H9 (cell line): ENCODE measurements around the gene SUN2. TPM values are rescaled to one million over a fixed set of nuclear protein-coding genes. Genes with fewer than 3 reads are reported as not detected.

Experiments
- DNase-seq: peaks from one replicate; pipeline ENCODE4 v3.0.0-alpha.2; 2017
- H2AFZ ChIP-seq: one replicate; pipeline ENCODE4 v1.6.1; 2013; ENCODE audit warnings: mild to moderate bottlenecking, low read length, control low read depth, moderate library complexity
- H2AK5ac ChIP-seq: 2 replicates; pipeline ENCODE4 v1.6.1; 2013; ENCODE audit warnings: low read length, control low read depth, mixed read lengths; ENCODE audit not compliant: insufficient read length
- H2BK120ac ChIP-seq: one replicate; pipeline ENCODE4 v1.6.1; 2013; ENCODE audit warnings: low read depth, mild to moderate bottlenecking, low read length, control low read depth, inconsistent platforms; ENCODE audit not compliant: poor library complexity, severe bottlenecking
- H2BK12ac ChIP-seq: 2 replicates; pipeline ENCODE4 v1.6.1; 2013; ENCODE audit warnings: low read length, control low read depth, mixed read lengths, low read depth; ENCODE audit not compliant: insufficient read length
- H2BK15ac ChIP-seq: 2 replicates; pipeline ENCODE4 v1.6.1; 2013; ENCODE audit warnings: low read depth, low read length, control low read depth
- H2BK20ac ChIP-seq: one replicate; pipeline ENCODE4 v1.6.1; 2013; ENCODE audit warnings: low read depth, mild to moderate bottlenecking, low read length, control low read depth, inconsistent platforms; ENCODE audit not compliant: poor library complexity, severe bottlenecking
- H2BK5ac ChIP-seq: 2 replicates; pipeline ENCODE4 v1.6.1; 2013; ENCODE audit warnings: low read length, control low read depth, mixed read lengths; ENCODE audit not compliant: insufficient read length
- H3K14ac ChIP-seq: 2 replicates; pipeline ENCODE4 v1.6.1; 2013; ENCODE audit warnings: low read length, control low read depth; ENCODE audit not compliant: insufficient read depth
- H3K18ac ChIP-seq: 2 replicates; pipeline ENCODE4 v1.6.1; 2013; ENCODE audit warnings: low read depth, mild to moderate bottlenecking, mixed read lengths, low read length, control low read depth; ENCODE audit not compliant: insufficient read length
- H3K23ac ChIP-seq: 2 replicates; pipeline ENCODE4 v1.6.1; 2013; ENCODE audit warnings: low read length, control low read depth, mixed read lengths, low read depth; ENCODE audit not compliant: insufficient read length
- H3K23me2 ChIP-seq: 2 replicates; pipeline ENCODE4 v1.6.1; 2013; ENCODE audit warnings: low read depth, mild to moderate bottlenecking, mixed read lengths, low read length, control low read depth; ENCODE audit not compliant: insufficient read length, poor library complexity, severe bottlenecking
- H3K27ac ChIP-seq: 2 replicates; pipeline ENCODE4 v1.5.1; 2013; ENCODE audit warnings: low read length, control low read depth, mixed read lengths, low read depth; ENCODE audit not compliant: insufficient read length
- H3K27me3 ChIP-seq: 2 replicates; pipeline ENCODE4 v1.6.1; 2013; ENCODE audit warnings: low read length, control low read depth, inconsistent platforms; ENCODE audit not compliant: insufficient read depth
- H3K4ac ChIP-seq: 2 replicates; pipeline ENCODE4 v1.6.1; 2013; ENCODE audit warnings: low read depth, mild to moderate bottlenecking, control low read depth, inconsistent platforms, low read length, moderate library complexity
- H3K4me1 ChIP-seq: 2 replicates; pipeline ENCODE4 v1.6.1; 2013; ENCODE audit warnings: low read length, control low read depth, inconsistent platforms; ENCODE audit not compliant: insufficient read depth
- H3K4me2 ChIP-seq: 2 replicates; pipeline ENCODE4 v1.6.1; 2013; ENCODE audit warnings: low read length, control low read depth, mixed read lengths; ENCODE audit not compliant: insufficient read length, insufficient read depth
- H3K56ac ChIP-seq: 2 replicates; pipeline ENCODE4 v1.6.1; 2013; ENCODE audit warnings: low read depth, mild to moderate bottlenecking, mixed read lengths, low read length, control low read depth; ENCODE audit not compliant: insufficient read length
- H3K79me1 ChIP-seq: 2 replicates; pipeline ENCODE4 v1.6.1; 2013; ENCODE audit warnings: low read depth, mild to moderate bottlenecking, moderate library complexity, low read length, control low read depth, inconsistent platforms; ENCODE audit not compliant: insufficient read depth, poor library complexity, severe bottlenecking
- H3K79me2 ChIP-seq: 2 replicates; pipeline ENCODE4 v1.6.1; 2013; ENCODE audit warnings: low read length, control low read depth, inconsistent platforms; ENCODE audit not compliant: insufficient read depth
- H3K9ac ChIP-seq: 2 replicates; pipeline ENCODE4 v1.6.1; 2013; ENCODE audit warnings: low read length, control low read depth, mixed read lengths; ENCODE audit not compliant: insufficient read length; ENCODE audit errors: extremely low read depth
- H3K9me3 ChIP-seq: one replicate; pipeline ENCODE4 v1.6.1; 2013; ENCODE audit warnings: low read depth, low read length, inconsistent platforms; ENCODE audit not compliant: control insufficient read depth
- H3T11ph ChIP-seq: one replicate; pipeline ENCODE4 v1.6.1; 2013; ENCODE audit warnings: mild to moderate bottlenecking, low read length, control low read depth, inconsistent platforms
- H4K20me1 ChIP-seq: one replicate; pipeline ENCODE4 v1.6.1; 2013; ENCODE audit not compliant: control insufficient read depth, insufficient read length, insufficient read depth
- H4K5ac ChIP-seq: 2 replicates; pipeline ENCODE4 v1.6.1; 2013; ENCODE audit warnings: low read depth, mild to moderate bottlenecking, mixed read lengths, low read length, control low read depth; ENCODE audit not compliant: insufficient read length
- H4K8ac ChIP-seq: replicated peaks from 2 replicates; pipeline ENCODE4 v1.6.1; 2013; ENCODE audit warnings: low read length, control low read depth, mixed read lengths, low read depth; ENCODE audit not compliant: insufficient read length
- H4K91ac ChIP-seq: 2 replicates; pipeline ENCODE4 v1.6.1; 2013; ENCODE audit warnings: low read depth, mild to moderate bottlenecking, moderate library complexity, mixed read lengths, low read length, control low read depth; ENCODE audit not compliant: insufficient read length
- H3K27ac Mint-ChIP-seq, 3 experiments: 2 replicates in 2 of 3; 3 replicates in 1 of 3; pipeline ENCODE4 v1.8.0; 2020 to 2021; ENCODE audit warnings: mixed read lengths in 3 of 3, mild to moderate bottlenecking in 1 of 3, moderate library complexity in 1 of 3
- H3K27me3 Mint-ChIP-seq: 2 replicates; pipeline ENCODE4 v1.8.0; 2021; ENCODE audit warnings: low read depth, mild to moderate bottlenecking, moderate library complexity, mixed read lengths
- H3K36me3 Mint-ChIP-seq, 3 experiments: 2 replicates in 2 of 3; 3 replicates in 1 of 3; pipeline ENCODE4 v1.8.0; 2020 to 2021; ENCODE audit warnings: low read depth in 3 of 3, mixed read lengths in 3 of 3; ENCODE audit not compliant: insufficient read depth in 1 of 3
- H3K4me1 Mint-ChIP-seq, 2 experiments: 2 replicates each; pipeline ENCODE4 v1.8.0; 2020; ENCODE audit warnings: mixed read lengths in 2 of 2
- H3K4me3 Mint-ChIP-seq, 2 experiments: 2 replicates in 1 of 2; 3 replicates in 1 of 2; pipeline ENCODE4 v1.8.0; 2020 to 2021; ENCODE audit warnings: mild to moderate bottlenecking in 2 of 2, mixed read lengths in 2 of 2, moderate library complexity in 1 of 2
- H3K9me3 Mint-ChIP-seq, 2 experiments: 2 replicates in 1 of 2; 3 replicates in 1 of 2; pipeline ENCODE4 v1.8.0; 2020; ENCODE audit warnings: mild to moderate bottlenecking in 2 of 2, mixed read lengths in 2 of 2, moderate library complexity in 1 of 2
- WGBS: extraction: QIAGEN DNeasy Blood & Tissue Kit; methylation state at CpG from one replicate; pipeline ENCODE4 v1.1.7; 2013; ENCODE audit warnings: missing lambda C conversion rate, low lambda C conversion rate, mixed read lengths; ENCODE audit not compliant: insufficient read length; ENCODE audit errors: extremely low coverage; 5-methylcytosine and 5-hydroxymethylcytosine counted together
- total RNA-seq: library from RNA; stranded (reverse); gene quantifications from 2 replicates; pipeline ENCODE4 v1.2.1, GENCODE V29; 2021
- TF ChIP-seq, protein P1 (sequence below): fragments of 200-600 bp; sonication (generic); conservative IDR thresholded peaks from 3 replicates; pipeline ENCODE4 v1.8.0; 2021; ENCODE audit warnings: antibody characterized with exemption, mild to moderate bottlenecking

The SUN2 gene
- total RNA-seq, 1 experiment from 2014 or later: 12.0 TPM

DNA sequence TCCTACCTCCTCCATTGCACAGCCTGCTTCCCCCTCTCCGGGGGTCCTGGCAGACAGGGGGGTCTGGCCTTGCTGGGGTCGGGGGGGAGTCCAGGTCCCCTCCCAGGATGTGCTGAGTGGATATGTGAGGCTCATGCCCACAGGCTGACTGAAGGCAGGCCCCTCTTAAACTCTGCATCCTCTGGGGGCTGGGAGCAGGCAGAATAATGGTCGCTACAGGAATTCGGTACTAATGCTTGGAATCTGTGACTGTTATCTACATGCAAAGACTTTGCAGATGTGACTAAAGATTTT lies 1.6 kb upstream of the SUN2 start:
- H2AK5ac ChIP-seq: no peak overlapping the region
- H4K91ac ChIP-seq: no peak overlapping the region
- H4K20me1 ChIP-seq: no peaks in the 10 kb centered on the region
- H3K36me3 Mint-ChIP-seq: peaks cover 0 to 1% (median 0%) of the 10 kb centered on the region in 3 experiments; a peak in 2 of 7 replicates
- no peak overlapping the region for H2BK20ac ChIP-seq
- no peak overlapping the region for H2BK12ac ChIP-seq
- no peak overlapping the region for H3K56ac ChIP-seq
- no peak overlapping the region for H3K9ac ChIP-seq
- H3K14ac ChIP-seq: no peak overlapping the region
- no peak overlapping the region for H2BK15ac ChIP-seq
- H2BK120ac ChIP-seq: no peak overlapping the region
- H2BK5ac ChIP-seq: no peak overlapping the region
- H3K4ac ChIP-seq: no peak overlapping the region
- no peak overlapping the region for H4K5ac ChIP-seq
- DNase-seq: no peak
- WGBS: no CpG with 5 or more reads among the region's 4 CpGs
- H3K27me3 ChIP-seq: no peaks in the 10 kb centered on the region; the same call in 1 of the 2 replicates
- H3K27ac Mint-ChIP-seq: no peak overlapping the region
- no peak overlapping the region for H4K8ac ChIP-seq
- no peaks in the 10 kb centered on the region for H3K9me3 Mint-ChIP-seq
- H3K9me3 ChIP-seq: no peaks in the 10 kb centered on the region
- H2AFZ ChIP-seq: no peak overlapping the region
- H3K27me3 Mint-ChIP-seq: peaks cover 5% of the 10 kb centered on the region
- no peak overlapping the region for H3K27ac ChIP-seq
- H3K4me3 Mint-ChIP-seq: no peak overlapping the region
- no peak overlapping the region for H3K4me2 ChIP-seq
- peaks cover 27 to 30% of the 10 kb centered on the region in 2 experiments for H3K4me1 Mint-ChIP-seq
- H3K79me1 ChIP-seq: no peaks in the 10 kb centered on the region
- no peaks in the 10 kb centered on the region for H3K79me2 ChIP-seq
- no peak overlapping the region for H3K23ac ChIP-seq
- TF ChIP-seq, protein P1, sequence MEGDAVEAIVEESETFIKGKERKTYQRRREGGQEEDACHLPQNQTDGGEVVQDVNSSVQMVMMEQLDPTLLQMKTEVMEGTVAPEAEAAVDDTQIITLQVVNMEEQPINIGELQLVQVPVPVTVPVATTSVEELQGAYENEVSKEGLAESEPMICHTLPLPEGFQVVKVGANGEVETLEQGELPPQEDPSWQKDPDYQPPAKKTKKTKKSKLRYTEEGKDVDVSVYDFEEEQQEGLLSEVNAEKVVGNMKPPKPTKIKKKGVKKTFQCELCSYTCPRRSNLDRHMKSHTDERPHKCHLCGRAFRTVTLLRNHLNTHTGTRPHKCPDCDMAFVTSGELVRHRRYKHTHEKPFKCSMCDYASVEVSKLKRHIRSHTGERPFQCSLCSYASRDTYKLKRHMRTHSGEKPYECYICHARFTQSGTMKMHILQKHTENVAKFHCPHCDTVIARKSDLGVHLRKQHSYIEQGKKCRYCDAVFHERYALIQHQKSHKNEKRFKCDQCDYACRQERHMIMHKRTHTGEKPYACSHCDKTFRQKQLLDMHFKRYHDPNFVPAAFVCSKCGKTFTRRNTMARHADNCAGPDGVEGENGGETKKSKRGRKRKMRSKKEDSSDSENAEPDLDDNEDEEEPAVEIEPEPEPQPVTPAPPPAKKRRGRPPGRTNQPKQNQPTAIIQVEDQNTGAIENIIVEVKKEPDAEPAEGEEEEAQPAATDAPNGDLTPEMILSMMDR: no peak
- peaks cover 9% of the 10 kb centered on the region for H3K23me2 ChIP-seq
- no peak overlapping the region for H3T11ph ChIP-seq
- peaks cover 5% of the 10 kb centered on the region; the same call in 1 of the 2 replicates for H3K4me1 ChIP-seq
- H3K18ac ChIP-seq: no peak overlapping the region
